MG63 (cell line): ENCODE measurements around the gene SPHK1. TPM values are rescaled to one million over a fixed set of nuclear protein-coding genes. Genes with fewer than 3 reads are reported as not detected.

Experiments
- DNase-seq: peaks from one replicate; pipeline ENCODE4 v3.0.0-alpha.2; 2020
- H3K27me3 ChIP-seq: fragments of 250-450 bp; sonication (Bioruptor Pico); 2 replicates; pipeline ENCODE4 v1.5.1; 2020; ENCODE audit warnings: mild to moderate bottlenecking, moderate library complexity
- H3K36me3 ChIP-seq: fragments of 250-450 bp; sonication (Bioruptor Pico); 2 replicates; pipeline ENCODE4 v1.5.1; 2020; ENCODE audit warnings: mild to moderate bottlenecking, moderate library complexity
- H3K4me3 ChIP-seq: fragments of 250-450 bp; sonication (Bioruptor Pico); 2 replicates; pipeline ENCODE4 v1.5.1; 2020; ENCODE audit warnings: mild to moderate bottlenecking, moderate library complexity
- H3K9me3 ChIP-seq: fragments of 250-450 bp; sonication (Bioruptor Pico); 2 replicates; pipeline ENCODE4 v1.5.1; 2020; ENCODE audit warnings: mild to moderate bottlenecking, moderate library complexity
- total RNA-seq: library from RNA; depleted of rRNA; stranded (reverse); fragments of >200 nt; shearing (Covaris generic); gene quantifications from 2 replicates; pipeline ENCODE4 v1.2.3, GENCODE V29; 2014; ENCODE audit warnings: low replicate concordance

Gene SPHK1
- total RNA-seq, 1 experiment from 2014 or later = 25.1 TPM

DNA sequence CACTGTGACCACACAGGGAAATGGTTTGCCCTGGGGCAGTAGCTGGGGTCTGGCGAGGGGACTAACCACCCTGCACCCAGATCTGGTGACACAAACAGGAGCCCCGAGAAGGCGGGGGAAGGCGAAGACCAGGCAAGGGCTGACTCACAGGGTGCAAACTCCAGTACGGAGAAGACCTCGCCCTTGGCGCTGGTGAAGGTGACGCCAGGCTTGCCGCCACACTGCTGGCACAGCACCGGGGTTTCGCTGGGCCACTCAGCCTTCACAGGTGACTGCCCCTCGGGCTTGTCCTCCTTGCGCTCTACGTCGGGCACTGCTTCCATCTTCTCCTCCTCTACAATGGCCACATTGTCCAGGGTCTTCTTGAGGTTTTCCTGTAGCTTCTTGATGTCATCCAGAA is 11.6 kb downstream of the SPHK1 start:
- peaks cover 82% of the 10 kb centered on the region for H3K36me3 ChIP-seq
- no peaks in the 10 kb centered on the region for H3K27me3 ChIP-seq
- no peak for DNase-seq
- H3K9me3 ChIP-seq = no peaks in the 10 kb centered on the region
- H3K4me3 ChIP-seq = no peak overlapping the region

DNA sequence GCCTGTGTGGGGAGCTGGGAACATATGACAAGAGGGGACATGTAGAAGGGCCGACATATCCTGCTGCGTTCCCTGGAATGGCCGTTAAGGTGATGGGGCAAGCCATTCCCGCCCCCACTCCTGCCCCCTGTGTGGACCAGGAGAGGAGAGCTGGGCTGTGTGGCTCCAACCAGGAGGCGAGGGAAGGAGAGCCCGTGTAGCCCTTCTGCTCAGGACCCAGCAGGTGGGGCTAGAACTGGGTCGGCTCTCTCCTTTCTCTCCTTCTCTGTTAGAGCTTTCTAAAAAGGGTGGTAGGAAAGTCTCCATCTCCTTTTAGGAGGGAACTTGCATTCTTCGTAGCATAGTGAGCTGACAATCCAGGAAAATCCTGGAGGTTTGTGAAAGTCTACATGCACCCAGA is 12.8 kb downstream of the SPHK1 start:
- Histone ChIP-seq H3K4me3 (no peak overlapping the region), H3K9me3 (no peaks in the 10 kb centered on the region), H3K36me3 (peaks cover 83% of the 10 kb centered on the region), H3K27me3 (no peaks in the 10 kb centered on the region)
- DNase-seq = no peak

DNA sequence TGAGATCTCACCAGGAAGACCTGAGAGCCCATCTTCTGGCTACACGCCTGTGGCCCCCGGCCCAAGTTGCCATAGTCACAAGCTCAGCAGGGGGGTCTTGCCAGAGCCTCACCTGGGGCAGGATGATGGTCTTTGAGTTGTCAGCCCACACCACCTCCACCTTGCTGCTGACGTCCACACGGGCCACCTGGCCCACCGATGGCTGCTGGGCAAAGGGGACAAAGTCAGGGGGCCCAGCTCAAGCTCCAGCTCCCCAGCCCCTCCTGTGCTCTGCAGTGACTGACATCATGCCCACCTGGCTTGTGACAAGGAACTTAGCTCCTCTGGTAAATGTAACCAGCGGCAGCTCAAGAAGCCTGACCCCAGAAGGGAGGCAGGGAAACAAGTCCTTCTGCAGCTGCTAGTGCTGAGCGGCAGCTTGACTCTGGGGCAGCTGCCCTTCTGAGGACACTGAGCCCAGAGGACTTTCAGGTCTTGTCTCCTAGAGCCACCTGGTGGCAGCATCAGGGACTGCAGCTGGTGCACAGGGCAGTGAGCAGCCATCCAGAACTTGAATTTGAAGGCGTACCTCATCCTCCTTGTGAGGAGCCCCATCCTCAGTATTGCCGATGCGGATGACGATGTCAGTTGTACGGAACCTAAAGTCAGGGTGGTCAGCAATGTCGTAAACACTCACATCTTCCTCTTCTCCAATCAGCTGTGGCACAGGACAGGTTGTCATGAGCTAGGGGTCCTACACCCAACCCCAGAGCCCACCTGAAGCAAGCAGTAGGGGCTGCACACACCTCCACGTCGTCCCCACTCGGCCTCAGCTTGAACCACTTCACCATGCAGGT is 13.5 kb downstream of the SPHK1 start:
- Histone ChIP-seq H3K27me3 (no peaks in the 10 kb centered on the region), H3K9me3 (no peaks in the 10 kb centered on the region), H3K4me3 (no peak overlapping the region), H3K36me3 (peaks cover 85% of the 10 kb centered on the region)
- DNase-seq = peak; percentile 76

DNA sequence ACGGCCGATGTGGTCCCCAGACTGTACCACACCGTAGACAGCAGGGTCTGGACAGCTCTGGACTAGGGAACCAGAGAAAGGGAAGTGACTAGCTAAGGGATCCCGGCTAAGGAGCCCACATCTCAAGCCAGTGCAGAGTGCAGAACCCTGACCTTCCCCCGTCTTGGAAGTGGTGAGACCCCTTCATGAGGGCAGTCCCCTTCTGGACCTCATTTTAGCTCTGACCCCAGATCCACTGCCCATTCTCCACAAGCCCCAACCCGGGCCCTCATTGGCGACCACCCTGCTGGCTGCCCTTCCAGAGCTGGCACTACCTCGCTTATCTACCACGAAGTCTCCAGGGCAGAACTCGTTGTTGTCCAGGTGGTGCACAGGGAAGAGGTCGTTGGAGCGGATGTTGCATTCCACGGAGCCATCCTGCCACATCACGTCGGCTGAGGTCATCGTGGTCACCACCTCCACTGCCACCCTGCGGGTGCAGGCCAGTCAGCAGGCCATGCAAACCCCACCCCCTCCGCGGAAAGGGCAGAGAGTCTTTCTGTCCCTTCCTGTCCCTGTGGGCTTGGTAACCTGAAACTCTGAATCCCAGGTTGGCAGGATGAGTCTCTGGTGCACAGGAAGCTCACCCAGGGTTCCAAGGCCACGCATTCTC is 14.2 kb downstream of the SPHK1 start:
- peaks cover 88% of the 10 kb centered on the region for H3K36me3 ChIP-seq
- no peak for DNase-seq
- no peaks in the 10 kb centered on the region for H3K27me3 ChIP-seq
- no peak overlapping the region for H3K4me3 ChIP-seq
- H3K9me3 ChIP-seq = no peaks in the 10 kb centered on the region

DNA sequence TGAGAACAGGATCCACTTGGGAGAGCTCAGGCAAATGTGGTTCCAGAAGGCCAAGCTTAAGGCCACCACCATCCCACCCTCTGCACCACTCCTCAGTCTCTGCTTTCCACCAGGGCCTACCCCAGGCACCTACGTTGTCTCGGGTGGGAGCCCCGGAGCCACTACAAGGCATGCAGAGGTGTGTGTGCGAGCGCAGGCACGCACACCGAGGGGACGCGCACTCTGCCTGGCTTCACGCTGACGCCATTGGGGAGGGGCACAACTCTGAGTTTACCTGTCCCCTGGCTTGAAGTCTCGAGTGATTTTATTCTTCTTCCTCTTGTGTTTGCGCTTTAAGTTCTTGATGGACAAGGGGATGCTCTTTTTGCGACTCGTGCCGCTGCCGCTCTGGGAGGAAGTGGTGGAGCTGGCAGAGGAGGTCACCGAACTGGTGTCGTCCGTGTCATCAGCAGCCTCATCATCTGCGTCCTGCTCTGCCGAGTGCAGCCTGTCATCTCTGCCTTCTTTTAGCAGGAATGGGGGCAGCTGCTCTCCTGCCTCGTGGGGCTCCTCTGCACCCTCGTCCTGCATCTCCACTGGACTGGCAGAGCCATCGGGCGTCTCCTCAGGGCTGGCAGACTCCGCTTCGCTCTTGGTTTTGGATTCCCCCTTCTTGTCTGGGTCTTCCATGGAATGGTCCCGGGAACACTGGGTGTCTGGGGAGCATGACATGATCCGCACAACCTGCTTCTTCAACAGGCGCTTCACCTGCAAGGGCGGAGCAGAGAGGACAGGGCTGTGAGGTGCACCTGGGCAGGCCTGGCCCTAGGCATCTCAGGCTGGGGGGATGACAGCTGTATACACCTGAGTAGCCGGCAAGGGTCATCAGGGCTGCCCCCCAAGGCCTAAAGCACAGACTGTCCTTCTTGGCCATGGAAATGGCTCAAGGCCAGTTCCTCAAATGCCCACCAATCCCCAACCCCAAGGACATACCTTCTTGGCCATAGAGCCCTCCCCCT is 15.1 kb downstream of the SPHK1 start:
- peaks cover 86% of the 10 kb centered on the region for H3K36me3 ChIP-seq

DNA sequence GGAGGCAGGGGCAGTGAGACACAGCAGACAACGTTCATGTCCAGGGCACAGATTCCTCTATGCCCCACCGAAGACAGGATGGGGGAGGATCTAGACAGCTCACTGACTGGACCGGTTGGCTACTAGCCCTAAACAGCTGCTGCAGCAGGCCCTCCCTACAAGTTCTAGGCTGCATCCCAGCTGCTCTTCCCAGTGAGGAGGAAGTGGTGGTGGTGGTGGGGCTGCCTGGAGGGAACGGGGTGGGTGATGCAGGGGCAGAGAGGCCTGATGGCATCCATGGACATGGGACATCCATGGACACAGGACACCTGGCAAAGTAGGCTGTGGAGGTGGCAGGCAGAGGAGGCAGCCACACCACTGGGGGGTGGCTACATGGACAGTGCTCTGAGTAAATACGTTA is 18.3 kb downstream of the SPHK1 start:
- no peak for DNase-seq
- no peaks in the 10 kb centered on the region for H3K27me3 ChIP-seq
- no peaks in the 10 kb centered on the region for H3K9me3 ChIP-seq
- peaks cover 71% of the 10 kb centered on the region for H3K36me3 ChIP-seq
- H3K4me3 ChIP-seq = no peak overlapping the region

More for the DNA sequence above, 15.1 kb downstream of the SPHK1 start:
- Histone ChIP-seq H3K4me3 (no peak overlapping the region), H3K9me3 (no peaks in the 10 kb centered on the region), H3K27me3 (no peaks in the 10 kb centered on the region)
- no peak for DNase-seq

DNA sequence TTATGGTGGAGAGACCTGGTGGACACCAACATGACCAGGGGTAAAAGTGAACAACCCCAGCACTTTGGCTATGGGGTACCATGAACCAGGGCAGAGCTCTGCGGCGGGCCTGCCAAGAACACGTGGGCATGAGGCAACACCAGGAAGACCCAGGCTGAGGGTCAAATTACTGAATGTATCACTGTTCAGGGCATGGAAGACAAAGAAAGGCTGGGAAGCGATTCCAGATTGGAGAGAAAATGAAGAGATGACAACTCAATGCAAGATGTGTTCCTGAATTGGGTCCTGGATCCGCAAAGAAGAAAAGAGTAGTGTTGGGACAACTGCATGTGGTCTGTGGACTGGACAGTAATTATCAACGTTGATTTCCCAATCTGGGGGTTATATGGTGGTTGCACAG is 19.8 kb downstream of the SPHK1 start:
- Histone ChIP-seq H3K27me3 (no peaks in the 10 kb centered on the region), H3K9me3 (no peaks in the 10 kb centered on the region), H3K36me3 (peaks cover 55% of the 10 kb centered on the region), H3K4me3 (no peak overlapping the region)
- no peak for DNase-seq

DNA sequence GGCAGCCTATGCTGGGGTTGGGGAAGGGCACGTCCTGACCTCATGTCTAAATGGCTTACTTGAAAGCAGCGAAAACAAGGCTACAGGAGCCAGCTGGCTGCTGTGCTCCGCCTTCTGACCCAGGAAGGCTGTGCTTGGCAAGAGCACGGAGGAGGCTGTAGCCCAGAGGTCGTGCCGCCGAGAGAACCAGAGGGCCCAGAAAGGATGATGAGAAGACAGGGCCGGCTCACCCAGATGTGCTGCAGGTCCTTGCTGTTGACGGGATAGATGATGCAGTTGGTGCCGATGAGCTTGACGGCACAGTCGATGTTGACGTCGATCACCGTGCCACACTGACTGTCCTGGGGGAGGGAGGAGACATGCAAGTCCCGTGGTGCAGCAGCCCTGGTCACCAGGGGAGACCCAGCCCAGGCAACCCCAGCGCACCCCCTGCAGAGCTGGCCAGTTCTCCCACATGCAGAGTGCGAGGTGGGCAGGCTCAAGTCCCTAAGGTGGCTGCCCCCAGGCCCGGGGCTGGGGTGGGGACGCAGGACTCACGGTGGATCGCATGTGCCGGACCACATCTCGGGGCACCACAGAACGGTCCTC is 20.7 kb downstream of the SPHK1 start:
- Histone ChIP-seq H3K4me3 (no peak overlapping the region), H3K27me3 (no peaks in the 10 kb centered on the region), H3K36me3 (peaks cover 53% of the 10 kb centered on the region), H3K9me3 (no peaks in the 10 kb centered on the region)
- no peak for DNase-seq

DNA sequence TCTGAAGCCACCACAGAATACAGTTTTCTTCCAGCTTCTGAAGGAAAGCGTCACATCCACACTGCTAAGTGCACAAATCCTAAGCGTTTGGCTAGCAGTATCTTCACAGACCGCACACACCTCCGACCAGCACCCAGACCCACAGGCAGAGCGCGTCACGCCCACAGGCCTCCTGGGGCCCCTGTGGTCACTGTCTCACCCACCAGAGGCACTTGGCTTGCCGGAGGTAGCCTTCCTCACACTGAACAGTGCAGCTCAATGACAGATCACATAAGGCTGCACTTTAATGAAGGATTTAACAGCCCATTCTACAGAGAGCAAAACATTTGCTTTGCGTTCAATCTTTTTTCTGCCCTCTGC is 21.2 kb downstream of the SPHK1 start:
- H3K27me3 ChIP-seq = no peaks in the 10 kb centered on the region
- H3K9me3 ChIP-seq = no peaks in the 10 kb centered on the region
- DNase-seq = no peak
- peaks cover 51% of the 10 kb centered on the region for H3K36me3 ChIP-seq
- H3K4me3 ChIP-seq = no peak overlapping the region

DNA sequence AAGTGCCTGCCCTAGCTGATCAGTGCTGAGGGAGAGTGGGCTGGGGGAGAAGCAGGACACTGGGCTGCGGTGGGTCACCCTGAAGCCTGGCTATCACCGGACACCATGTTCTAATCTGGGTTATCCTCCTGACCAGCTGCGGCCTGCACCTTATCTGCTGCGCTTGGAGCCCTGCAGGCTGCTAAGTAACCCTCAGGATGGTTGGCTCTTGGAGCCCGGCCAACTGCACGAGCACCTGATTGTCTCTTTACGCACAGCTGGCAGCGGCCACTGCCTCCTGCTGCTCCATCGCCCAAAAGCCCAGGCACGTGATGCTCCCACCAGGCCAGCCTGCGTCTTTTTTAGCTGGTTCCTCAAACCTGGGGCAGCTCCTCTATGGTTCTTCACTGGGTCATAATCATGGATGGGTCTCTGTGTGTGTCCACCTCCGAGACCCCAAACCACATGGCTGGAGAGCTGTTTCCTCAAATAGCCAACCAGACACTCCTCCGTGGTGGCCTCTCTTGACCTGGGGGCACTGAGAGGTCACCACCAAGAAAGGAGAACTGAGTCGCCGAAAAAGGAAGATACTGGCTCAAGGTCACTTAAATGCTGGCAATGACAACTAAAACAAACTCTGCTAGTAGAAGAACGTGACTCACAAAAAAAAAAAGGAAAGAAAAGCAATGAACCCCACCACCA is 21.7 kb downstream of the SPHK1 start:
- peaks cover 46% of the 10 kb centered on the region for H3K36me3 ChIP-seq
- no peak overlapping the region for H3K4me3 ChIP-seq
- no peak for DNase-seq
- H3K27me3 ChIP-seq = no peaks in the 10 kb centered on the region
- no peaks in the 10 kb centered on the region for H3K9me3 ChIP-seq

DNA sequence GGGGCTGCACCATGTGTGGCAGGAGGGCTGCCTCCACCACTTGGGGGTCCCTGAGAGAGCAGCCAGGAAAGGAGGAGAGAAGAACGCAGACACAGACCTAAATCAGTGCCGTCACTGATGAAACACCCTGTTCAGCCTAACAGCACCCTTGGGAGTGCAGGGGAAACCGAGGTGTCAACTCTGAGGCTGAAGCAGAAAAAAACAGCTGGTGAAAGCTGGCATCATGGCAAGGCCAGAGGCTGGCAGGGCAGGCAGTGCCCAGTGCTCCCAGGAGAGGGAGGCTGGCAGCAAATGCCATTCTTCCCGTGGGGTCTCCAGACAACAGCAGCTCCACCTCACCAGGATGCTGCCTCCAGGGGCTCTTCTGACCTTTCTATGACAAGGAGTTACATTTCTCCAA is 23.1 kb downstream of the SPHK1 start:
- no peaks in the 10 kb centered on the region for H3K27me3 ChIP-seq
- no peak overlapping the region for H3K4me3 ChIP-seq
- H3K36me3 ChIP-seq = peaks cover 40% of the 10 kb centered on the region
- H3K9me3 ChIP-seq = no peaks in the 10 kb centered on the region
- DNase-seq = no peak

DNA sequence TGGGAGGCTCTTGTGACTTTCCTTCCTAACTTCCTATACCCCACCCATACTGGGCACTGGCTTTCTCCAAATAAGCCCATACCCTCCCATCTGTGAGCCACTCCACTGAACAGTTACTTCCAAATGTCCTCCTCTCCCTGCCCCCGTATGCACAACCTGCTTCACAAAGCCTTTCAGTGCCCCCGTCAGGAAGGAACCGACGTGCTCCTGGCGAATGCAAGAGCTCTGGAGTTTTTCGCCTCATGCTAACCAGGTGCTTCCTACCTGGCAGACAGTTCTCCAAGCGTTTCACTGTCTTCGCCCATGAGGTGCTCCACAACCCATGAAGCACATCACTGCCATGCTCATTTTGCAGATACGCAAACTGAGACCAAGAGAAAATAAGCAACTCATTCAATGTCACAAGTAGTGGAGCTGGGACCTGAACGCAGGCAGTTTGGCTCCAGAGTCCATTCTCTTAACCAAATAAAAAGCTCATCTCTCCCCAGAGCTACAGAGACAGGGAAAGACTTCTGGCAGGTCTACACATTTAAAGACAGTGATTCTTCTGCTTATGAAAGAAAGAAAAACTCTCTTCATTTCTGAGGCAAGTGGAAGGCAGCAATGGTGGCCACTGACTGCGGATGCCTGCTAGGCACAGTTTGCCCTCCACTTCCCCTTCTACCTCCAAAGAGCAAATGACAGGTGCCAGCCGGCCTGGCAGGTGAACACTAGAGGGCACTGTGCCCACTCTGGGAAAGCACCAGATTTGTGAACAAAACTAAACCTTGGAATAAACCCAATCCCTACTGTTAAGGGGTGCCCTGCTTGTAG is 23.8 kb downstream of the SPHK1 start:
- Histone ChIP-seq H3K27me3 (no peaks in the 10 kb centered on the region), H3K4me3 (no peak overlapping the region), H3K9me3 (no peaks in the 10 kb centered on the region), H3K36me3 (peaks cover 37% of the 10 kb centered on the region)
- DNase-seq = peak; percentile 52

DNA sequence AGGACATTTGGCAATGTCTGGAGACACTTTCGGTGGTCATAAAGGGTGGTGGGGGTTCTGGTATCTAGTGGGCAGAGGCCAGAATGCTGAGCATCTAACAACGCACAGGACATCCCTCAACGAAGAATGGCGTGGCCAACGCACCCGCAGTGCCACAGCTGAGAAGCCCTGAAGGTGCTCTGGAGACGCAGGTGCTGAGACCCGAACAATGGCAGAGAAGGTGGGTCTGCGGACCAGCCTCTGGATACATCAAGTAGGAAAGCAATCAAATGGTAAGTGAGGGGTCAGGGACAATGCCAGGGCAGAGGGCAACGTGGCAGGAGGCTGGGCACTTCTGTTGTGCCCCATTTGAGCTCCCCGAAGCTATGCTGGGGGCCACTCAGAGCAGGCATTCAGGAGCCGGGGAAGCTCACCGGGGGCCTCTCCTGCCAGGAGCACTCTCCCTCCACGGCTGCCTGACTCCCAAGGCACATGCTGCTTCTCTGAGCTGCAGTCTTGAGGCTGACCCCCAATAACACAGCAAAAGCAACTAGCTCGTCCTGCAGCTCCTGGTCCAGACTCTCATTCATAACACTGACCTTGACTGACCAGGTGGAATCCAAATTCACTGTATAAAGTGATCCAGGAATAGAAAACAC is 26.0 kb downstream of the SPHK1 start:
- Histone ChIP-seq H3K9me3 (no peaks in the 10 kb centered on the region), H3K27me3 (no peaks in the 10 kb centered on the region), H3K4me3 (no peak overlapping the region), H3K36me3 (peaks cover 21% of the 10 kb centered on the region)
- no peak for DNase-seq

DNA sequence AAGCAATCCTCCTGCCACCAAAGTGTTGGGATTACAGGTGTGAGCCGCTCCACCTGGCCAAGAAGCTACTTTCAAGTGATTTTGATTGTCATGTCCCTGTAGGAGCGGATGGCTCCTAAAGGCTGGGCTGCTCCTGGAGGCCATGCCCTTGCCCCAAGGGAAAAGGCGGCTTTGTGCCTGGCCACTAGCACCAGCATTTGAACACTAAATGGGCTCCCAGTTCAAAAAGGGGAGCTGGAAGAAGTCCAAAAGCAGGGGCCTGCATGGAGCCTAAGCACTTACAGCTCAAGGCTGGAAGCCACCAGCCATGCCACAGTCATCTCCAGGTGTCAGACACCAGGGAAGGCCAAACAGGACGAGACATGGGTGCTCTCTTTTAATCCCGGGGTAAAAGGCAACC is 26.8 kb downstream of the SPHK1 start:
- H3K27me3 ChIP-seq = no peaks in the 10 kb centered on the region
- no peak for DNase-seq

More for the DNA sequence above, 26.8 kb downstream of the SPHK1 start:
- H3K36me3 ChIP-seq = peaks cover 17% of the 10 kb centered on the region
- H3K9me3 ChIP-seq = no peaks in the 10 kb centered on the region
- H3K4me3 ChIP-seq = no peak overlapping the region
